GM21447 (cell line): Measurements from ENCODE around the gene SLC17A9.

Experiments
- ATAC-seq: cut with Tn5 transposase; IDR thresholded peaks from one replicate; pipeline ENCODE4 v1.9.1; 2021; ENCODE audit not compliant: unreplicated experiment

SLC17A9 gene

DNA sequence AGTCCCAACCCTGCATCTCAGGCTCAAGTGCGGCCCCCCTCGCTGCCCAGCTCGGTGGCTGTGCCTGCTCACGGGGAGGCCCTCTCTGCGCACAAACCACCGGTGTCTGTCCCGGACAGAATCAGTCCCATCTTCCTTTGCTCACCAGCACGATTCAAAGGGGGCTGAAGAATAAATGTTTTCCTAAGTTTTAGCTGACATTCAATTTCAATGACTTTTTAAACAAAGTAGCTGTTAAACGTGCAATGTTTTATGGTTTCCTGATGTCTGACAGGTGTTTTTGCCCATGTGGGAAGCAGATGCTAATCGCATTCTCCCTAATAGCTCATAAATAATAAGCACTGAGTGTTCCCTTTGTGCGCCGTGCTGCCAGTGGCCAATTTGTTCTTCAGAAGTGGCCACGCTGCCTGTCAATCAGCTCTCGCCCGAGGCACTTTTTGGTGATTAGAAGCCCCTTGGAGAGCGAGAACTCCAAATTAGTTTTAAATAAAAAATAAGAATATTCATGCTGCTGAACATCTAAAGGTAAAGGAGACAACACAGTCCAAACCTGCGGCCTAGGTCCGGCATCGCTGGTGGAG lies 28.0 kb downstream of the SLC17A9 start:
- no peak for ATAC-seq

DNA sequence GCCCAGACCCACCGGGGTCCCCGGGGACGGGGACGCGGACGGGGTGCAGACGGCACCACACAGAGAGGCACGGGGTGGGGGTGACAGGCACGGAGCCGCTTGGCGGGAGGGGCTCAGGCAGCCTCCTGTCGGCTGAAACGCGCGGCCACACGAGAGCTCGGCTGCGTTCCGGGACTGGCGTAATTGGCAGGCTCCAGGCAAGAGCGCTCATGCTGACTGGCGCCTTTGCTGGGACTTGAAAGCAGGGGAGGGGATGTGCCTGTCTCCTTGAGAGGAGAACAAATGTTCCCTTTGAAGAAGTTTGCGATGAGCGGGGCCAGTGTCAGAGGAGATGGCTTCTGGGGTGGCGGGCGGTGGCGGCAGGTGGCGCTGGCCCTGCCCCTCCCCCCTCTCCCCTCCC lies 28.5 kb downstream of the SLC17A9 start:
- ATAC-seq: no peak

DNA sequence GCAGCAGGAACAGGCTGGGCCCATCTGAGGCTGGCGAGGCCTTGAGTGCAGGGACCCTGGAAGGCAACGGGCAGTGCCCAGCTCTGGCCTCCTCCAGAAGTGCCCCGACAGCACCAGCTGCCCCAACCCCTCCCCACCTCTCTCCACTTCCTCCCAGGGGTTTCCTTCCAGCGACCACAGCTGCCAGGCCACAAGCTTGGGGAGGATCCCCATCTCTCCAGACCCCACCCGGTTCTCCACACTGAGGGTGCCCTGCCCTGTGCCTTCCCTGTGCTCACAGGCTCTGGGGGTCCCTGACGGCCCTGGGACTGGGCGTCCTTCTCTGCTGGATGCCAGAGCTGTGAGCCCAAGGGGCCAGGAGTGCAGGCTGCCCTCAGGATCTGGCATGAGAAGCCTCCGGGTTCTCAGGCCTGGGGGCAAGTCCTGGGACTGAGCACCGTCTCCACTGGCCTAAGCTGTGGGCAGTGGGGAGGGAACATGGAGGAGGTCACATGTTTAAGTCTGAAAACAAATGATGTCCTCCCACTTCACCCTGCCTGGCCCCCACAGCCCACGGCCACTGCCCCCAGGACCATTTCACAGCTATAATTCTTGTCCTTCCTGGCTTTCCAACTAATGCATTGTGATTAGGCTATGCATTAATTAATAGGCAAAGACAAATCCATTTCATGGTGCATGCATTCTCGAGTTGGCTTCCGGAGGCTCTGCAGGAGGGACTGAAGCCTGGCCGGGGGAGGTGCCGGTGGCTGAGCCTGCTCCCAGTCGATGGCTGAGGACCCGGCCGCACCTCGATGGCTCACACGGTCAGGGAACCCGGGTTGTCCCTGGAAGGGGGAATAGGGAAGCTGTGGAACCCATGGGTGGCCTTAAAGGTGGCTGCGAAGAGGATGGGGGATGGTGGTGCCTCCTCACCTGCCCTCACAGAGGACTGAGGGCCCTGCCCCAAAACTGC lies 29.9 kb downstream of the SLC17A9 start:
- no peak for ATAC-seq

DNA sequence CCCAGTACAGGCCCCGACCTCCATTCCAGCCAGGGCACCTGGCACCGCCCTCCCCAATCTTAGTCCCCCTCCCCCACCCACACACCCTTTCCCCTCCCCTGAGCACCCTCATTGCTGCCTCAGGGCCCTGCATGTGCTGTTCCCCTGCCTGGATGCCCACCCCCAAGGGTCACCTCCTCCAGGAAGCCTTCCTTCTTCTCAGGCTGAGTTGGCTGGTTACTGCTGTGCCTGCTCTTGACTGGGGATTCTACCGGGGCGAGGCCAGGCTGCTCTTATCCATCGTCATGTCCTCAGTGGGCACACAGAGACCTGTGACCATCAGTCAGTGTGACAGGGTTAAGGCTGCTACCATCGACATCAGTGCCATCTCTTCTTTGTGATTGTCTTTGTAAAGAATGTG lies 30.7 kb downstream of the SLC17A9 start:
- ATAC-seq: no peak

DNA sequence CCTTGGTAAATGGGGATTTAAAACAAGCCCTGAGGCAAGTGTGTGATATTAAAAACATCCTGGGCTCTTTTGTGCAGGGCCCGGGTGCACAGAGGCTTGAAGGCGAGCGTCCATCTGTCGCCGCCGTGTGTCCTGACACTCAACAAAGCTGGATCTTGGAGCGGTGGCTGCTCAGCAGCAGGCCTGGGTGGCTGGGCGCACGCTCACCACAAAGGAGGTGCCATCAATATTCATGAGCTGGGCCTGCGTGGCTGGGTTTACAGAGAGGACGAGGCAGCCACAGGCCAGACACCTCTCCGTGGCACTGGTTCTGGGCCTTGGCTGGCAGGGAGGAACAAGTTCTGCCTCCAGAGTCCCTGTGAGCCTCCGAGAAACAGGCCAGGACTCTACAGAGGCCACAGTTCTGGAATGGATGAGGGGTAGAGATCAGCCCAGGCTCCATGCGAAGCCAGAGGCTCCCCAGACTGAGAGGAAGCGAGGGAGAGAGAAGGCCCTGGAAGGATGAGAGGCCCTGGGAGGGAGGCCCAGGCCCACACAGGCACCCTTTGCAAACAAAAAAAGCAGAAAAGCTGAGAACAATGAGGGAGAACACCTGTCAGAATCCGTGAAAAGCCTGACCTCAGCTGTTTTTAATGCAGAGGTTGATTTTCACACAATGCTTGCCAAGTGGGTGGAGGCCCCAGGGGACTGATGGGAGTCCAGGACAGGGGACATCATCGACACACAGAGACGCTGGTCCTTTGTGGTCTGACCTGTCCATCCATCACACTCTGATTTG lies 32.3 kb downstream of the SLC17A9 start:
- no peak for ATAC-seq

DNA sequence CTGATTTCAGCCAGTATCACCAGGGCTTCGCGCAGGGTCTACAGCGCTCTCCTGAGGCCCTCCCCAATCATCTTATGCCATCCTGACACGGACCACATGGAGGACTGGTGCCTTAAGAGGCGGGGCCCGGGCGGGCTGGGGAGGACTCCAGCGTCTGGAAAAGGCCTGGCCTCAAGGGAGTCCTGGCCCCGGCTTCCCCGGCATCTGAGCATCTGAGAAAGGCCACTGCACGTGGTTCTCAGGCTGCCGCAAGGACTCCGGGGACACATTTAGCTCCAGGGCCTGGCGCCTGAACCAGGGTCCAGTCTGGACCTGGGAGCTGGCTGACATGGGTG lies 32.9 kb downstream of the SLC17A9 start:
- no peak for ATAC-seq

DNA sequence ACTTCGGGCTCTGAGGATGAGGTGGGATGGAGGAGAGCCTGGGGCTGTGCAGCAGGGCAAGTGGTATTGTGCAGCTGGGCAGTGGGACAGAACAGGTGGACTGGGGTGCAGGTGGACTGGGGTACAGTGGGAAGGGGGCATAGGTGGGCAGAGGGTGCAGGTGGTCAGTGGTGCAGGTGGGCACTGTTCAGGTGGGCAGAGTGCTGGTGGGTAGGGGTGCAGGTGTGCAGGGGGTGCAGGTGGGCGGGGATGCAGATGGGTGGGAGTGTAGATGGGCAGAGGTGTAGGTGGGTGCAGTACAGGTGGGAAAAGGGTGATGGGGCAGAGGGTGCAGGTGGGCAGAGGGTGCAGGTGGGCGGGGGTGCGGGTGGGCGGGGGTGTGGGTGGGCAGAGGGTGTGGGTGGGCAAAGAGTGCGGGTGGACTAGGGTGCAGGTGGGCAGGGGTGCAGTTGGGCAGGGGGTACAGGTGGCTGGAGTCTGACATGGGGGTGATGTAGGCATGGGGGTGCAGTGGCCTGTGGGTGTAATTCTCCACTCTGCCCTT lies 33.8 kb downstream of the SLC17A9 start:
- ATAC-seq: no peak

DNA sequence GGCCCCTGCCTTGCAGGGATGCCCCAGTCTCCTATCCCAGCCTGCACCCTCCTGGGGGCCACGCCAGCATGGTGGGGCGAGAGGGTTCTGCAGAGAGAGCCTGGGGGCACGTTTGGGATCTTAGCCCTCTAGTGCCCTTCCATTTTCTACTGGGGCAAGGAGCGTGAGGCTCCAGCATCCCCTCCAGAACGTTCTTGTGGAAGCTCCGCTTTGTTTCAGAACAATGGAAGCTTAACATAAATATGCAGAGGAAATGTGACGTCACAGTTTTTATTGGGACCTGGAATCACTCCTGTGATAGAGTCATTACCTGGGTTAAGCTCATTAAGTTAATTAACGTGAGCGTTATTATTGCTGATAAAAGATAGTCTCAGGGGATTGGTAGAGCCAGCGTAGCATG lies 34.6 kb downstream of the SLC17A9 start:
- no peak for ATAC-seq

DNA sequence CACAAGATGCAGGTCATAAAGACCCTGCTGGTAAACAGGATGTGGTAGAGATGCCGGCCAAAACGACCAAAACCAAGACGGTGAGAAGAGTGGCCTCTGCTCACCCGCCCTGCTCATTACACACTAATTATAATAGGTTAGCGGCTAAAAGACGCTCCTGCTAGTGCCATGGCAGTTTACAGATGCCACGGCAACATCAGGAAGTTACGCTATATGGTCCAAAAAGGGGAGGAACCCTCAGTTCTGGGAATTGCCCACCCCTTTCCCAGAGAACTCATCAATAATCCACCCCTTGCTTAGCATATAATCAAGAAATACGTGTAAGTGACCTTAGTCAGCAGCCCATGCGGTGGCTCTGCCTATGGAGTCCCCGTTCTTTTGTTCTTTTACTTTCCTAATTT lies 36.7 kb downstream of the SLC17A9 start:
- ATAC-seq: no peak

DNA sequence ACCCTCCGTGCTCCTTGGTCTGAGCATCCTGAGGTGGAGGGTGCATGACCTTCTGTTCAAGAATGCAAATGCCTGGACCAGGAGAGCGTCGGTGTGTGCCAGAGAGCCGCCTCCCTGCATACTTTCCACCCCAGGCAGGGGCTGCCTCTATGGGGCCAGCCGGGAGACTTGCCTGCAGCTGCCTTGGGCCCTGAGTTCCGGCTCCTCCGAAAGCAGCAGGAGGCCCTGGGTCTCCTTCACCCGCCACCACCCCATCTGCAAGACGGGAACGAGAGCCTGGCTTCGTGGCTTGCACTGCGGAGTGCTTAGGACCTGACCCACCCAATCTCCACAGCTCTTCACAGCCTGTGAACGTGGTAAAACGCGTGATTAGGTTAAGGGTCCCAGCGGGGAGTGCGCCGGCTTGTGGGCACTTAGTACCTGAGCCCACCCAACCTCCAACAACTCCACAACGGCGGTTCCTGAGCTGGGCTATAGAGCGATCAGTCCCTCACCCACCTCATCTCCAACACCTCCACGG lies 37.9 kb downstream of the SLC17A9 start:
- ATAC-seq: no peak

DNA sequence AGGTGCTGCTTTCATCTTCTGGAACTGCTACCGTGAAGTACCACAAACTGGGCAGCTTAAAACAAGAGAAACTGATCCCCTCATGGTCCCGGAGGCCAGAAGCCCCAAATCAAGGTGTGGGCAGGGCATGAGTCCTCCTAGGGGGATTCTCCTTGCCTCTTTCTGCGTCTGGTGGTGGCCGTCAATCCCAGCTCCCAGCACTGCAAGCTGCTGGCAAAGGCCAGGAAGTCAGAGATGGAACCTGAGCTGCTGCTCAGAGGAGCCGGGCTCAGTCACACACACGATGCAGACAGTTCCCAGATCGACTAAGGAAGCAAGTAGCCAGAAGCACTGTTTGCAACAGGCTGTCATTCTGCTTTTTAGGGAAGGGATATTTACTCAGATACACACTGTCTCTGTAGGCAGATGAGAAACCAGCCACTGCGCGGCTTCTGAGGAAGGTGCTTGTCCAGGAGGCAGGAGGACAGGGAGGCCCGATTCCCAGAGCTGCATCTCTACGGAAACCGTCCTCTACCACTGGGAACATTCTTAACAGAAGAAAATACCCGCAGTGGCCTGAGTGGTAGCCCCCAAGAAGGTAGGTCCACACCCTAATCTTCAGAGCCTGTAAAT lies 38.8 kb downstream of the SLC17A9 start:
- ATAC-seq: no peak

DNA sequence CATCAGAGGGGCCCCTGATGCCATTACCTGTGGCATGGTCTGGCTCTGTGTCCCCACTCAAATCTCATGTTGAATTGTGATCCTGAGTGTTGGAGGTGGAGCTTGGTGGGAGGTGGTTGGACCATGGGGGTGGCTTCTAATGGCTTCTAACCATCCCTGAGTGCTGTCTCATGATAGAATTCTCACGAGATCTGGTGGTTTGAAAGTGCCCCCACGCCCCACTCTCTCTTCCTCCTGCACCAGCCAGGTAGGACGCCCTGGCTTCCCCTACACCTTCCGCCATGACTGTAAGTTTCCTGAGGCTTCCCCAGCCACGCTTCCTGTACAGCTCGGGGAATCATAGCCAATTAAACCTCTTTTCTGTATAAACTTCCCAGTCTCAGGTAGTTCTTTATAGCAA lies 39.4 kb downstream of the SLC17A9 start:
- ATAC-seq: no peak

DNA sequence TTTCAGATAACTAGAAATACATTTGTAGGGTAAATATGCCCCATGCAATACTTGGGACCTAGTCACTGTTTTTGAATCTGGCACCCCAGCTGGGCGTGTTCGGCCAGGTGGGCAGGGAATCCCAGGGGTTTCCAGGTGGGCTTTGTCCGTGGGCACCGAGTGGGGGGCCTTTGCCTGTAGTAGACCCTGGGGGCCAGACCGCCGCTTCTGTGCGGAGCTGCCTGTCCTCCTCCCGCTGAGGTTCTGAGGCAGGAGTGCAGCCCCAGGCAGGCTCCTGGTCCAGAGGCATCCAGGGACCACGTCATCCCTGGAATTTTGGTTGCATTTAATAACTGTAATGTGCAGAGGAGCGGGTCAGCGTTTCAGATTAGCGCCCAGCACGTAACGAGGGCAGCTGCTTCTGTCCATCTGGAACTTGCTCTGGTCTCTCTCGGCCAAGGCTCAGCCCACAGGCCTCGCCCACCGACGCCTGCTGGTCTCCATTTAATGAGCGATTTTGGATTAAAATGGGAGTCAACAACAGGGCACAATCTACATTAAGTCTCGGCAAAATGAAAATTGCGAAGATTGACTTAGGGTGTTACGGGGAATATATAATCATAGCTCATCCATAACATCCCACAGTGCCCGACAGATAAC lies 41.5 kb downstream of the SLC17A9 start:
- ATAC-seq: no peak

DNA sequence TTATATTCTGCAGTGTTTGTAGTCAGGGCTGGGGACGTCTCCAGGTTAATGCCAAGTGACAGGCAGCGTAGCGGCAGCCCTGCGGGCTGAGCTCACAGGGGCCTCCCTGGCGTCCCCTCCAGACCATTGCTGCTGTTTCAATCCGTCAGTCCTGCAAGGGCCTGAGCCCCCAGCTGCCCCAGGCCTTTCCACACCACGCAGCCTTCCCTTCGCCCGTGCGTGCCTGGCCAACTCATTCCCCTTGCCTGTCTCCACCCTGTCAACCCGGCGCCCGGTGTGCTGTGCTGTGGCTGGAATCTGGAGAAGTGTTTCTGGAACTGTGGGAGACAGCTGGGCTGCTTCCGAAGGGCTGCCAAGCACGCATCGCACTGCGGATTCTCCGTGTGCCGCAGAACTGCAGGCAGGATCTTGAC lies 42.4 kb downstream of the SLC17A9 start:
- ATAC-seq: no peak

DNA sequence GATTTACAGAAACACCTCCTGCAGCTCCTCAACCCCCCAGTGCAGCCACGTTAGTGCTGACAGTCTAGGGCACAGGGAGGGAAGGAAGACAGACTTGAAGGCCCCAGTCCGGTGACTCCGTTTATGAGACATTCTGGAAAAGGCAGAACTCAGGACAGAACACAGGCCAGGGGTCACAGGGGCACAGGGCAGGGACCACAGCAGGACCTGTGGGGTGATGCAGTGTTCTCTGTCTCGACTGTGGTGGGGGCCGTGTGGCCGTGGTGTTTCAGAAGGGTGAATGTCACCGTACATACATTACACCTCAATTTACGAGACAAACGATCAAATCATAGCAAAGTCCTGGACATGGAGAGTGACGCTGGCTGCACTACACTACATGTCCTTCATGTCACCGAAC lies 43.0 kb downstream of the SLC17A9 start:
- no peak for ATAC-seq

DNA sequence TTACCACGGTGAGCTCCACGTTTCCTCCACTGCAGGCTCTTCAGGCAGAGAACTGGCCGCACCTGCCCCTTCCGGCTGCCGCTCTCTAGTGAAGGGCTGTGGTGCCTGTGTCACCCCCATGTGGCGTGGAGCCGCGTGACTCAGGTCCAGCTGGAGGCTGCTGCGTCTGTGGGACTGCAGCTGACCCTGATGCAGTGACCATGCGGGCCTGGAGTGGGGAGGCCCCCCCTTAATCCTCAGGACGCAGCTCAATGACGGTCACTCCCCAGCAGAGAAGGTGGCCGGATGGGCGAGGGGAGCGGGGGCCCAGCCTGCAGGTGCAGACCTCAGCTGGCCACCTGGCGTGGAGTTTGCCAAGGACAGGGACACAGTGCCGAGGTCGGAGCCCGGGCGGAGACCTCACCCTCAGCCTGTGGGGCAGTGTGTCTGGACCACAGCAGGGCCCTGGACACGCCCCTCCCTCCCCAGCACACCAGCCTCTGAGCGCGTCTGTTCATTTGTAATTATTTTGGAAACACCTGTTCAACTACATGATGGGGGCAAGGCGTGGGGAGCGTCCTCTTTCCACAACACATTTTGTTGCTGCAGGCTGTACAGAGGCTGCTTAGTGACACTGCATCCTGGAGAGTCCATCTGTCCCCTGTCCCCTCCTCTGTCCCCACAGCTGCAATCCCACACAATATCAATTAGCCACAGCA lies 43.5 kb downstream of the SLC17A9 start:
- no peak for ATAC-seq

DNA sequence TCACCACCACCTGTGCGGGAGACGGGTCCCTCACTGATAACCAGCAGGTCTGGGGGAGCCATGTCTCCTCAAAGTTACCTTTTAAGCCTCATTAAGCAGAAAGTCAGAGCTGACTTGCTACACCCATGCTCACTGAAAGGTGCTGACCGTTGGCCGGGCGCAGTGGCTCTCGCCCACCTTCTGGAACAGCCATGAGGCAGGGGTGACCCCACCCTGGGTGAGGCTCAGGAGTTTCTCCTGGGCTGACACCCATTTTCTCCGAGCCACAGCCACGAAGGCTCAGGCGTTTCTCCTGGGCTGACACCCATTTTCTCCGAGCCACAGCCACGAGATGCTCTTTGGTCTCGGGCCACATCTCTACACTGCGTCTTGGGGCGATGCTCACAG lies 44.1 kb downstream of the SLC17A9 start:
- no peak for ATAC-seq

DNA sequence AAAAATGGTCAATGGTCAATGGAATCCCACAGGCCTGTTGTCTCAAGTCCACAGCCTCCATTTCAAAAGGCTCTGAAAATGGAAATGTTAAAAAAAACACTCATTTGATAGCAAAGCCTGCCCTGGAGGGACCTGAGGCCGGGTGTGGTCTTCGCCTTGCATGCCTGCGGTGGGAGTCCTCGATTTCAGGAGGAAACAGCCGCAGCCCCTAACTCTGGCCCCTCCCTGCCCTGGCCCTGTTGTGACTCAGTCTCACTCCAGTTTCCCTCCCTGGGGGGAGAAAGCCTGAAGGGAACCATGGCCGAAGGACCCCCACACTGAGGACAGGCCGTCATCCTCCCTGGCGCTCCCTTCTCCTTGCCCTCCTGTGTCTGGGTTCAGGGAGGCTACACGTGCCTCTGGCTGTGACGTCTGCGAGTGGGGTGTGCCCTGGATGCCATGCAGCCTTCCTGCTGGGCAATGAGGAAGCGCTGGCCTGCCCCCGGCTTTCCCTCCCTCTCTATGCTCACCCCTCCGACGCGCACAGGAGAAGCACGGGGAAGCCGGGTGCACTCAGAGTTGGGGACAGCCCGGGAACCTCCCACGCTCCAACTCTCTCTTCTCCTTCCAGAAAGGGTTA lies 45.0 kb downstream of the SLC17A9 start:
- no peak for ATAC-seq

DNA sequence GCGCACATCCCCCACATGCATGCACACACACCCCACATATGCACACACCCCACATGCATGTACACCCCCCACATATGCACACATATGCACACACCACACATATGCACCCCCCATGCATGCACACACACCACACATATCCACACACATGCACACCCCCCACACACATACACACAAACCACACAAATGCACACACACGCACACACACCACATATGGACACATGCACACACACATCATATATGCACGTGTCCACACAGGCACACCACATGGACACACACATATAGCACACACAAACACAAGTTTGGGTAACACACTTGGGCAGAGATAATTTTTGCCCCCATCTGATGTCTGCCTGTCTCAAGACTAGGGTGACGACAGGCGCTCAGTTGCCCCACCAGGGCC lies 45.9 kb downstream of the SLC17A9 start:
- ATAC-seq: no peak

DNA sequence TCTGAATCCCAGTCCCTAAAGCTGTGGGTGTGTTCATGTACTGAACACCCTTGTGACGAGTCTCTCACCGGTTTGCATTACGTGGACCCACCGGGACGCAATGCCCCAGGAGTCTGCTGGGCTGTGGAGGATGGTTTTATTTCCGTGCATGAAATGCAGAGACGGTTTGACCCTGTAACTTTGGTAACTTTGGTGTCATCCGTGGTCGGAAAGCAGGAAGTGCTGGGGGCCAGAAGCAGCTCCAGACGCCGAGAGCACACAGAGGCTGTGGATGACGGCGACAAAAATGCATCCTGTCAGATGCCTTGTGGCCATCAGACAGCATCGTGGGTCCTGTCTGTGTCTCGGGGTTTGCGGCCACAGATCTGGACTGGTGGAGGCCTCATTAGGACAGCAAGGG lies 47.1 kb downstream of the SLC17A9 start:
- no peak for ATAC-seq
